DND-41 (cell line): ENCODE measurements around the gene PRPH2.

Source experiments
- EZH2 ChIP-seq: IDR thresholded peaks from 3 replicates; pipeline ENCODE4 v1.6.1; 2012; ENCODE audit warnings: borderline replicate concordance, low read depth, mild to moderate bottlenecking, moderate library complexity, low read length, inconsistent platforms; ENCODE audit not compliant: severe bottlenecking
- TF ChIP-seq, protein P1 (sequence below): IDR thresholded peaks from 2 replicates; pipeline ENCODE4 v1.5.1; 2012; ENCODE audit warnings: borderline replicate concordance, low read length, moderate library complexity, mild to moderate bottlenecking; ENCODE audit not compliant: poor library complexity, severe bottlenecking; ENCODE audit errors: extremely low read depth

DNA sequence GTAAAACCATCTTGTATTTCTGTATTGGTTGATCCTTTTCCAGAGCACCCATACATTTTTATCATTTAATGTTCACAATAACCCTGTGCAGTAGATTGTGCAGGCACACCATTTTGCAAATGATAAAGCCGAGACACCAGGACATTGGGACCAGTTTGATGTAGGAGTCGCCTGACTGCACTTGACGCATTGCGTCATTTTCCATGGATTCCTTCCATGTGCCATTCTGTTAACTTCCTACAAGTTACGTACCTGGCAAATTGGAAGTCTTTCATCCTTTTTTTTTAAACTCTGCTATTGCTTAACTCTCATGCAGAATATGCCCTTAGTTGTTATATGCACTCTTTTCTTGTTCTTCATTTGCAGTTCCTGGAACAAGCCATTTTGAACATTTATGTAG lies 43.0 kb downstream of the PRPH2 start:
- TF ChIP-seq, protein P1, sequence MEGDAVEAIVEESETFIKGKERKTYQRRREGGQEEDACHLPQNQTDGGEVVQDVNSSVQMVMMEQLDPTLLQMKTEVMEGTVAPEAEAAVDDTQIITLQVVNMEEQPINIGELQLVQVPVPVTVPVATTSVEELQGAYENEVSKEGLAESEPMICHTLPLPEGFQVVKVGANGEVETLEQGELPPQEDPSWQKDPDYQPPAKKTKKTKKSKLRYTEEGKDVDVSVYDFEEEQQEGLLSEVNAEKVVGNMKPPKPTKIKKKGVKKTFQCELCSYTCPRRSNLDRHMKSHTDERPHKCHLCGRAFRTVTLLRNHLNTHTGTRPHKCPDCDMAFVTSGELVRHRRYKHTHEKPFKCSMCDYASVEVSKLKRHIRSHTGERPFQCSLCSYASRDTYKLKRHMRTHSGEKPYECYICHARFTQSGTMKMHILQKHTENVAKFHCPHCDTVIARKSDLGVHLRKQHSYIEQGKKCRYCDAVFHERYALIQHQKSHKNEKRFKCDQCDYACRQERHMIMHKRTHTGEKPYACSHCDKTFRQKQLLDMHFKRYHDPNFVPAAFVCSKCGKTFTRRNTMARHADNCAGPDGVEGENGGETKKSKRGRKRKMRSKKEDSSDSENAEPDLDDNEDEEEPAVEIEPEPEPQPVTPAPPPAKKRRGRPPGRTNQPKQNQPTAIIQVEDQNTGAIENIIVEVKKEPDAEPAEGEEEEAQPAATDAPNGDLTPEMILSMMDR, result no peak
- no peak for TF ChIP-seq EZH2
